ES-I3 (cell line): Measurements from ENCODE around the gene DMXL1.

Experiments
- H3K36me3 ChIP-seq: 2 replicates; pipeline ENCODE4 v1.6.1; 2013; ENCODE audit warnings: mild to moderate bottlenecking, low read length, control low read depth, moderate library complexity; ENCODE audit not compliant: insufficient read depth
- H3K4me1 ChIP-seq: 2 replicates; pipeline ENCODE4 v1.6.1; 2013; ENCODE audit warnings: mild to moderate bottlenecking, control low read depth, low read length; ENCODE audit not compliant: insufficient read depth
- H3K9ac ChIP-seq: 2 replicates; pipeline ENCODE4 v1.6.1; 2013; ENCODE audit warnings: low read depth, mild to moderate bottlenecking, low read length, moderate library complexity
- H3K9me3 ChIP-seq: 2 replicates; pipeline ENCODE4 v1.6.1; 2013; ENCODE audit warnings: mild to moderate bottlenecking, low read length, moderate library complexity; ENCODE audit not compliant: control insufficient read depth, insufficient read depth

The DMXL1 gene

DNA sequence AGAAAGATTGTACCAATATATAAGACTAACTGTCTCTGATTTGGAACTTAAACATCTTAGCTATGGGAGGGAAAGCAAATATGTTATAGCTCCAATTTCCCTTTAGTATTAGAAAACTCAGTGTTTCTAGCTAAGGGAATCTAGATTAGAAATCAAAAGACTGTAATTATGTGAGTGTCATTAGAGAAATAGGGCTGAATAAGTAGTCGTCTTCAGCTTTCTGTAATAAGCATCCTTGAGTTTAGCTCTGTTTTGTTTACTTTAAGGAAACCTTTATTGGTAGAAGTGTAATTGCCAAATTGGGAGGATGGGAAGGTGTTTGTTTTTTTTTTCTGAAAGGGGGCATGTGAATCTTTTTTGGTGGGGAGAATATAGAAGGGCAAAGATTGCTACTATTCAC lies 5.2 kb downstream of the DMXL1 start:
- no peak overlapping the region for H3K9ac ChIP-seq
- no peaks in the 10 kb centered on the region for H3K9me3 ChIP-seq
- peaks cover 47% of the 10 kb centered on the region for H3K4me1 ChIP-seq
- no peaks in the 10 kb centered on the region for H3K36me3 ChIP-seq

DNA sequence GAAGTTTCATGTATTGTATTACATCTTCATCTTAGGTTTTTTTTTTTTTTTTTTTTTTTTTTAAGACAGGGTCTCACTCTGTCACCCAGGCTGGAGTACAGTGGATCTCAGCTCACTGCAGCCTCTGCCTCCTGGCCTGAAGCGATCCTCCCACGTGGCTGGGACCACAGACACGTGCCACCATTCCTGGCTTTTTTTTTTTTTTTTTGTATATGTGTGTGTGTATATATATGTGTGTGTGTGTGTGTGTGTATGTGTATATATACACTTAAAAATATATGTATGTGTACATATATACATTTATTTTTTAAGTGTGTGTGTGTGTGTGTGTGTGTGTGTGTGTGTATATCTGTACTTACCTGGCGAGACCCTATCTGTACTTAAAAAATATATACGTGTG lies 6.6 kb downstream of the DMXL1 start:
- Histone ChIP-seq H3K36me3 (no peaks in the 10 kb centered on the region), H3K9me3 (no peaks in the 10 kb centered on the region), H3K4me1 (peaks cover 54% of the 10 kb centered on the region), H3K9ac (no peak overlapping the region)

DNA sequence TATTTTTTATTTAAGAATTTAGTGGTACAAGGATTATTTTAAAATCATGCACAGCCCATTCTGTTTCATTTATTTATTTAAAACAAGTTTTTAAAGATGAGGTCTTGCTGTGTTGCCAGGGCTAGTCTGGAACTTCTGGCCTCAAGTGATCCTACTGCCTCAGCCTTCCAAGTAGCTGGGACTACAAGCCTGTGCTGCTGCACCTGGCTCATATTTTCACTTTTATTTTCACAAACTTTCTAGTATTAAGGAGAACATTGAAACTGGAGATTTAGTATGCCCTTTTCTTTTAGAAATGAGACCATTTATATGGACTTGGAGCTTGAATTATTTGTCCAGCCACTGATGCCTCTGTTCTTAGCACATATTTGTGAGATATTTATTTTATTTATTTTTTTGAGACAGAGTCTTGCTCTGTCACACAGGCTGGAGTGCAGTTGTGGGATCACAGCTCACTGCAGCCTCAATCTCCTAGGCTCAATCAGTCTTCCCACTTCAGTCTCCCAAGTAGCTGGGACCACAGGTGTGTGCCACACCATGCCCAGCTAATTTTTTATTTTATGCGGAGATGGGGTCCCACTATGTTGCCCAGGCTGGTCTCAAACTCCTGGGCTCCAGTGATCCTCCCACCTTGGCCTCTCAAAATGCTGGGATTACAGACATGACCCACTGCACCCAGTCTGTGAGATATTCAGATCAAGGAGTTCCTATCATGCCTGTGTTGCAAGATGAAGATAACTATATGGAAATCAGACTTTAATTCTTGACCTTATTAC lies 7.4 kb downstream of the DMXL1 start:
- Histone ChIP-seq H3K9ac (peak overlapping the region; percentile 42; the same call in 1 of the 2 replicates), H3K4me1 (peaks cover 53% of the 10 kb centered on the region), H3K9me3 (no peaks in the 10 kb centered on the region), H3K36me3 (no peaks in the 10 kb centered on the region)

DNA sequence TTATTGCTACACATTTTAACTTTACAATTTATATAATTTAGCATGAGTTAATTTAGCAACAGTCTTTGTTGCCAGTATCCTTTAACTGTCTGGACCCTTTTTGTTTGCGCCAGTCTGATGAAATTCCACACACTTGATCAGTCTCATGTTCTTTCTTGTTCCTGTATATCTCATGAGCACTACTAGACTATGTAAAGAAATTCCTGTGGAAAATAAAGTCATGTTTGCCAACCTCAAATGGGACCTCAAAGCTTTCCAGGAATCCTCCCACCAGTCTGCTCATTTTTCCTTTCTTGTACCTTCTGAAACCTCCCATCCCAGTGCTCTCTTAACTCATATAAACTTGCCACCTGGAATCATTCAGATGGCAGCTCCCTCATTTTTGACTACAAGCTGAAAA lies 8.0 kb downstream of the DMXL1 start:
- Histone ChIP-seq H3K36me3 (no peaks in the 10 kb centered on the region), H3K9ac (peak overlapping the region; percentile 42; the same call in 1 of the 2 replicates), H3K9me3 (no peaks in the 10 kb centered on the region), H3K4me1 (peaks cover 51% of the 10 kb centered on the region)

DNA sequence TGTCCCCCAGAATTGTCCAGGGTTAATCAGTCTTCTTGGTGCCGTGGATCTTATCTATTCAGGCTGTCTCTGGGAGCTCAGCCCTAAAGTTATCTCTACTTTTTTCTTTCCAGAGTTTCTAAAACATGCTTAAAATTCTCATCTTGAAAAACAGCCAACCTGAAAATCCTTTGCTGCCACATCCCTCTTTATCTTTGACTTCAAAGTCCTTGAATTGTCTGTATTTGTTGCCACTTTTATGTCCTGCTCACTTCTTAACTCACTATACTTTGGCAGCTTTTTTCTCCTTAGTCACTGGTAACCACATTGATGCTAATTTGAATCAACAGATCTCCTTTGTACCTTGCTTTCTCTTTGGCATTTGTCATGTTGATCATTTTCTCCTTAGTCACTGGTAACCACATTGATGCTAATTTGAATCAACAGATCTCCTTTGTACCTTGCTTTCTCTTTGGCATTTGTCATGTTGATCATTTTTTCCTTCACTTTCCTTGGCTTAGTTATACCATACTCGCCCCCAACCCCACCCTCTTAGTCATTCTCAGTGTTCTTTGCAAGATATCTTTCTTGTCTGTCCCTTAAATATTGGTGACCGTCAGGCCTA lies 8.5 kb downstream of the DMXL1 start:
- peak overlapping the region; percentile 42; the same call in 1 of the 2 replicates for H3K9ac ChIP-seq
- H3K4me1 ChIP-seq, result peaks cover 51% of the 10 kb centered on the region
- H3K36me3 ChIP-seq, result no peaks in the 10 kb centered on the region
- H3K9me3 ChIP-seq, result no peaks in the 10 kb centered on the region

DNA sequence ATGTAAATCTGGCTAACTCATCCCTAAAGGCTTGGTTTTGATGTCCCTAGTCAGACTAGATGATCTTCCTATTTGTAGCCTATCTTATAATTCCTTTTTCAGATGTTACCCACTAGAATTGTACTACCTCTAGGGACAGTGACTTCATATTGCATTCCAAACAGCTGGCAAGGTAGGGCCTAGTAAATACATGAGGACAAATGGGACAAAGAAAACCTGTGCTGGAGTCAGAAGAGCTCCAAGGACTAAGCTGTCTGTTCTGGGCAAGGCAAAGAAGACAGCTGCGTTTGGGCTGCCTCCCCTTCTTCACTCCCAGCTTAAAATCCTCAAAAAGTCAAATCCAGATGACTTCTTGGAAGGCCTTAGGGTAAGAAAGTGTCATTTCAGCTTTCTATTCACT lies 10.0 kb downstream of the DMXL1 start:
- Histone ChIP-seq H3K4me1 (peaks cover 42% of the 10 kb centered on the region), H3K9me3 (peaks cover 4% of the 10 kb centered on the region), H3K9ac (no peak overlapping the region), H3K36me3 (no peaks in the 10 kb centered on the region)

DNA sequence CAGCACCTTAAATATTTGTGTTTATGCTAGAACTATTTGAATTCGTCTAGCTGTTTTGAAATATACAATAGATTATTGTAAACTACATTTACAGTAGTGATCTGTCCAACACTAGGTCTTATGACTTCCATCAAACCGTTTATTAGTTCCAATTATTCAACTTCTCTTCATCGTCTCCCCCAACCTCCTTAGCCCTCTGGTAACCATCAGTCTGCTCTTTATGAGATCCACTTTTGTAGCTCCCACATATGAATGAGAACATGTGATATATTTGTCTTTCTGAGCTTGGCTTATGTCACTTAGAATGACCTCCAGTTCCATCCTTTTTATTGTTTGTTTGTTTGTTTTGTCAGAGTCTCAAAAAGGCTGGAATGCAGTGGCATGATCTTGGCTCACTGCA lies 11.8 kb downstream of the DMXL1 start:
- Histone ChIP-seq H3K9me3 (peaks cover 10% of the 10 kb centered on the region), H3K9ac (no peak overlapping the region), H3K36me3 (no peaks in the 10 kb centered on the region), H3K4me1 (peaks cover 36% of the 10 kb centered on the region)

DNA sequence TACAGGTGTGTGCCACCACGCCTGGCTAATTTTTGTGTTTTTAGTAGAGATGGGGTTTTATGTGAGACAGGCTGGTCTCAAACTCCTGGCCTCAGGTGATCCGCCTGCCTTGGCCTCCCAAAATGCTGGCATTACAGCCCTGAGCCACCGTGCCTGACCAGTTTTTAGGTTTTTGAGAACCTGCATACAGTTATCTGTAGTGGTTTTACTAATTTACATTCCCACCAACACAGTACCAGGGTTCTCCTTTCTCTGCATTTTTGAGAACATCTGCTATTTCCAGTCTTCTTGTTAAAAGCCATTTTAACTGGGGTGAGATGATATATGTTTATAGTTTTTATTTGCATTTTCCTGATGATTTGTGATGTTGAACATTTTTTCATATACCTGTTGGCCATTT lies 12.8 kb downstream of the DMXL1 start:
- Histone ChIP-seq H3K36me3 (no peaks in the 10 kb centered on the region), H3K4me1 (peaks cover 27% of the 10 kb centered on the region), H3K9me3 (peaks cover 10% of the 10 kb centered on the region), H3K9ac (no peak overlapping the region)

DNA sequence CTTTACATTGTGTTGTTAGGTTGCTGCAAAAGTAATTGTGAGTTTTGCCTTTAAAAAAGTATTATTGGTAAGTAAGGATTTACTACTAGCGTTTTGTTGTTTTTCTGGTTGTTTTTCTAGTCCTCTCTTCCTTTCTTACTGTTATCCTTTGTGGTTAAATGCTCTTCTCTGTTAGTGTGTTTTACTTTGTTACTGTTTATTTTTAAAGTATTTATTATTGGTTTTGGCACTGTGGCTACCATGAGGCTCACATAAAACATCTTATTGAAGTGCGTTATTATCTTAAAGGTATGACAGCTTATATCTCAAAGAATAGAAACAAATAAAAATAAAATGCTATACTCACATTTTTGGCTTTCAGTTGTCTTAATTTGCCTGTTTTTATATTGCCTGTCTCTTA lies 17.6 kb downstream of the DMXL1 start:
- Histone ChIP-seq H3K4me1 (no peaks in the 10 kb centered on the region), H3K36me3 (no peaks in the 10 kb centered on the region), H3K9ac (no peak overlapping the region), H3K9me3 (peaks cover 10% of the 10 kb centered on the region)

DNA sequence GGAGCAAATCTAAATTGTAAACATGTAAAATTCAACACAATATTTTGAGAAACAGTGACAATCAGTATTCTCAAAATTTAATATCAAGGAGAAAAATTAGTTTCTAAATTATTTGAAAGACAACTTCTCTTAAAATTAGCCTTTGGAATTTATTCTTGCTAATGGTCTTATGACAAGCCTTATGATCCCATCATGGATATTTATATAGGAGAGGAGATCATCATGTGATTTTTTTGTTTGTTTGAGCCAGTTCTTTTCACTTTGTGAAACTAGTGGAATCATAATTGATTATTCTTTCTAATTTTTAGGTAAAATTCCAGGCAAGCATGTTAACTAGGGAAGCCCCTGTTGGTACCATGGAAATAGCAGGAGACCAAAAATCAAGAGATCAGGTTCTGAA lies 24.7 kb downstream of the DMXL1 start:
- Histone ChIP-seq H3K9me3 (no peaks in the 10 kb centered on the region), H3K9ac (no peak overlapping the region), H3K36me3 (no peaks in the 10 kb centered on the region), H3K4me1 (no peaks in the 10 kb centered on the region)

DNA sequence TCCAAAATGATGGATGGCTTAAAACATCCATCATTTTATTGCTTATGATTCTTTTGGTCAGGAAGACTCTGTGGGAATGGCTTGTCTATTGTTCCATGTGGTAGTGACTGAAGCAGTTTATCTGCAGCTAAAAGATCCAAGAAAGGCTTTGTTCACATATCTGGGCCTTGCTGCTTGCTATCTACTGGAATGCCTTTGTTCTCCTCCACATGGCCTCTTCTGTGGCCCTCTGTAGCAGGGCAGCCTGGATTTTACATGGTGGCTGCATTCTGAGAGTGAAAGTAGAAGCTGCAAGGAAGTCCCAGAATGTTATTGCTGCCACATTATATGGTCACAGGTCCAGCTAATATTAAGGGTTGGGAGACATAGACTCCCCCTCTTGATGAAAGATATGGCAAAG lies 35.1 kb downstream of the DMXL1 start:
- H3K36me3 ChIP-seq, result peaks cover 5% of the 10 kb centered on the region; the same call in 1 of the 2 replicates
- H3K9ac ChIP-seq, result no peak overlapping the region
- no peaks in the 10 kb centered on the region for H3K9me3 ChIP-seq
- H3K4me1 ChIP-seq, result no peaks in the 10 kb centered on the region

DNA sequence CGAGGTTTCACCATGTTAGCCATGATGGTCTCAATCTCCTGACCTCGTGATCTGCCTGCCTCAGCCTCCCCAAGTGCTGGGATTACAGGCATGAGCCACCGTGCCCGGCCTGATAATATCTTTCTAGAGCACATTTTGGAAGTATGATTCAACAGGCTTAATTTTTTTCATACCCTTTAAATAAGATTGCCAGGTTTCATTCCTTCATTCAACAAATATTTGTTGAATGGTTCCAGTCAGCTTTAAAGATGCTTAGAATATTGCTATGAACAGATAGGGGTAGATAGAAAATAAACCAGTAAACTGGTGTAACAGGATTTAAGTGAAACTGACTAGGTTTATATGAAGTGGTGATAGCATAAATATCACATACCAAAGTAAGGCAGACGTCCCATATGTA lies 41.3 kb downstream of the DMXL1 start:
- no peaks in the 10 kb centered on the region for H3K4me1 ChIP-seq
- no peak overlapping the region for H3K9ac ChIP-seq
- peaks cover 16% of the 10 kb centered on the region for H3K36me3 ChIP-seq
- no peaks in the 10 kb centered on the region for H3K9me3 ChIP-seq

DNA sequence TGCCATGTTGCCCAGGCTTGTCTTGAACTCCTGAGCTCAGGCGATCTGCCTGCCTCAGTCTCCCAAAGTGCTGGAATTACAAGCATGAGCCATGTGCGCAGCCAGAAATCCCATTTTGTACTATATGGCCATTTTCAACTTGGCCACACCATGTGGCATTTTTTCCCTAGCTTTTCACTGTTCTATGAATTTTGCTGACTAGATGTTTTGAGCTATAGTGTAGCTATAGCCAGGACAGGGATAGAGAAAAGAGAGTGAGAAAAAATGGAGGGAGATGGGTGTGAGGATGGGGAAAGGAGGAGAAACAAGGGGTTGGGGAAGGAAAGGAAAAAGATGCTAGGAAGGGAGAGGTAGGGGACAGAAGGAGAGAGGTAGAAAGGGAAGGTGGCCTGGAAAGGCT lies 46.4 kb downstream of the DMXL1 start:
- H3K36me3 ChIP-seq, result peaks cover 30% of the 10 kb centered on the region
- H3K9me3 ChIP-seq, result peaks cover 9% of the 10 kb centered on the region
- H3K4me1 ChIP-seq, result no peaks in the 10 kb centered on the region
- H3K9ac ChIP-seq, result no peak overlapping the region

DNA sequence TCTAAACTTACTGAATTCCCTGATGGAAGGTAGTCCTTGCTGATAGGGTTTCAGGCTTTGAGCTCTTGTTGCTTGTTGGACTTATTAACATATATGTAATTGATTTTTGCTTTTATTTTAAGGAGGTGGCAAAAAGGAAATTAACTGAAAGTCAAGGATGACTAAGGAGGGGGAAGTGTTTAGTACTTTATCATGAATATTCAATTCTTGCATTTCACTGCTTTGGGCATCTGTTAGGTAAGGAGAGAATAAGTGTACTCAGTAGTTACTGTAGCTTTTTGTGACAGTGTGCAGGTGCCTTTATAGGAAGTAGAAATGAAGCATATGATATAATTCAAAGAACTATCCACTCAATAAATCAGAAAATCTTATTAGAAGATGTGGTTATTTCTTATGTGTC lies 47.1 kb downstream of the DMXL1 start:
- H3K9ac ChIP-seq, result no peak overlapping the region
- H3K4me1 ChIP-seq, result no peaks in the 10 kb centered on the region
- H3K36me3 ChIP-seq, result peaks cover 30% of the 10 kb centered on the region
- H3K9me3 ChIP-seq, result peaks cover 9% of the 10 kb centered on the region

DNA sequence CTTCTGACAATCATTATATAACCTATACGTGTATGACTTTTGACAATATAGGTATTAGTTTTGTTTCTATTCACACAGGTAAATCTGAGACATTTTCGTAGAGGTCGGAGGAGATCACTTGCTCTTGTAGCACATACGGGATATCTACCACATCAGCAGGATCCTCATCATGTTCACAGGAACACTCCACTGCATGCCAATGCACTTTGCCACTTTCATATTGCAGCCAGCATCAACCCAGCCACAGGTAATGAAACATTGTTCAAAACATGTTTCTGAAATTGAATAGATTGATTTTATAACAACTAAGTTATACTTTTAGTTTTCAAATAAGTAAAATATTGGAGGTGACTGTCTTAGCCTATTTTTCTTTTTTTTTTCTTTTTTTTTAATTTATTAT lies 50.0 kb downstream of the DMXL1 start:
- Histone ChIP-seq H3K4me1 (no peaks in the 10 kb centered on the region), H3K9me3 (peaks cover 9% of the 10 kb centered on the region), H3K36me3 (peaks cover 31% of the 10 kb centered on the region), H3K9ac (no peak overlapping the region)
